HG03469 (cell line): ENCODE results near the gene NCR2.

ENCODE experiments used
- ATAC-seq: cut with Tn5 transposase; IDR thresholded peaks from one replicate; pipeline ENCODE4 v1.9.1; 2021; ENCODE audit warnings: mild to moderate bottlenecking, moderate library complexity, moderate number of reproducible peaks; ENCODE audit not compliant: unreplicated experiment

NCR2 gene

GRCh38 chr6:41356825-41357224, 21.4 kb downstream of the NCR2 start:
- no peak for ATAC-seq

GRCh38 chr6:41358503-41358902, 23.1 kb downstream of the NCR2 start:
- ATAC-seq, result no peak

- ATAC-seq, result no peak
Observed at GRCh38 chr6:41359617-41360313, 24.4 kb downstream of the NCR2 start.

GRCh38 chr6:41360314-41360685, 24.9 kb downstream of the NCR2 start:
- ATAC-seq, result no peak

DNA sequence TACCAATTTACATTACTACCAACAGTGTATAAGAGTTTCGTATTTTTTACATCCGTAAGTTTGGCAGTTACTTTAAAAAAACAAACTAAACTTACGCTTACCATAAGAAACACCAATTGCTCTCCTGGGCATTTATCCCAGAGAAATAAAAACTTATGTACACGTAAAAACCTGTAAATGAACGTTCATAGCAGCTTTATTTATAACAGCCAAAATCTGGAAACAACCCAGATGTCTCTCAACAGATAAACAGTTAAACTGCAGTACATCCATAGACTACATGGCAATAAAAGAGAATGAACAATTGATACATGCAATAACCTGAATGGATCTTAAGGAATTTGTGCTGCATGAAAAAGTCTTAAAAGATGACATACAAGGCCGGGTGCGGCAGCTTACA, 30.7 kb downstream of the NCR2 start:
- ATAC-seq, result no peak

GRCh38 chr6:41367061-41367460, 31.7 kb downstream of the NCR2 start:
- ATAC-seq, result no peak

GRCh38 chr6:41367700-41368099, 32.3 kb downstream of the NCR2 start:
- ATAC-seq, result no peak

DNA sequence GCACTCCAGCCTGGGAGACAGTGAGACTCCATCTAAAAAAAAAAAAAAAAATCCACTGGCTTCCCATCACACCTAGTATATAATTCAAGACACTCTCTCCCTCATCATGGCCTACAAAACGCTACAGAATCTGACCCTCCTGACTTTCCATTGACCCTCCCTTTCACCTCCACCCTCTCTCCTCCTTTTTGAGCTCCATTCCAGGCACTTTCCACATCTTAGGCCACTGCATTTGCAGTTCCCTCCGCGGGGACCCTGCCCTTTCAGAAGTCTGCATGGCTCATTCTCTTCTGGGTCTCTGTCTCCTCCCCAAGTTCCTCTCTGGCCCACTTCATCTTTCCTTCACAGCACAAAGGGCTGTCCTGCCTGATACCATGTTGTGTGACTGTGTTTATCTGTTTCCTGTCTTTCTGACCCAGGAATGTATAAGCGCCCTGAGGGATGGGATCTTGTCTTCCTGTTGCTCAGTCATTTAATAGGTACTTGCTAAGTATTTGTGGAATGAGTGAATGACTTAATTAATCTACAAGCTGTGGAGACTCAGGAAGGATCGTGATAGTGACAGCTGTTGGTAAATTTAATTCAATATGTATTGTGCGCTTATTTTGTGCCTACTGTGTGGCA, 35.2 kb downstream of the NCR2 start:
- no peak for ATAC-seq

GRCh38 chr6:41371461-41371991, 36.1 kb downstream of the NCR2 start:
- ATAC-seq, result no peak

DNA sequence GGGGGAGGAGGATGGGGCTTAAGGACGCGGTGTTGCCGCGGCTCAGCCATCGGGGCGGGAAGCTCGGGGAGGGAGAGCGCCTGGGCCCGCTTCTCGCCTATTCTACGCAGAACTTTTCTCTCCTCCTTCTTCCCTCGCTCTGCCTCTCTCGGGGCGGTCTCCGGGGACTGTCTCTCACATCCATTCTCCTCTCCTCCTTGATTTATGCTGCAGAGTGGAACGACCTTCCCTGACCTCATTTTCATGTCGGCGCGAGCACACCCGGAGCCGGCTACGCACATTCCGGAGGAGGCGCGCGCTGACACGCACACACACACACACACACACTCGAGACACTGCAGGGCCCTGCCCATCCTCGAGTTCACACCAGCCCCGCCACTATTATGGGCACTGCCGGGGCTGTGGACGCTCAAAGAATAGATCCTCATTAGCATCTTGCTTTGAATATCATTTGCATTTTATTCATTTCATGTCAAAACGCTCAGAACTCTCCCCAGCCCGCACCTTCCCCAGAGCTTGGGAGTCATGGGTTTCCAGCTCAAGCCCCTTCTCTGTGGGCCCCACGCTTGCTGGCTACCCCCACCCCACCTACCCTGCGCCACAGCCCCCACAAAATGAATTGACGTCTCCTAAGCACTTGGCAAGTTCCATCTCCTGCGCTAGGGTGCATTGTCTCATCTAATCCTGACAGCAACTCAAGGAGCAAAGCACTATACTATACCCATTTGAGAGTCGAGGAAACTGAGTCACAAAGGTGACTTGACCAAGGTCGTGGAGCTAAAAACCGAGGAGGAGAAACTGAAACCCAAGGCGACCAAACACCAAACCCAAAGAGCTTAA, 36.8 kb downstream of the NCR2 start:
- no peak for ATAC-seq

DNA sequence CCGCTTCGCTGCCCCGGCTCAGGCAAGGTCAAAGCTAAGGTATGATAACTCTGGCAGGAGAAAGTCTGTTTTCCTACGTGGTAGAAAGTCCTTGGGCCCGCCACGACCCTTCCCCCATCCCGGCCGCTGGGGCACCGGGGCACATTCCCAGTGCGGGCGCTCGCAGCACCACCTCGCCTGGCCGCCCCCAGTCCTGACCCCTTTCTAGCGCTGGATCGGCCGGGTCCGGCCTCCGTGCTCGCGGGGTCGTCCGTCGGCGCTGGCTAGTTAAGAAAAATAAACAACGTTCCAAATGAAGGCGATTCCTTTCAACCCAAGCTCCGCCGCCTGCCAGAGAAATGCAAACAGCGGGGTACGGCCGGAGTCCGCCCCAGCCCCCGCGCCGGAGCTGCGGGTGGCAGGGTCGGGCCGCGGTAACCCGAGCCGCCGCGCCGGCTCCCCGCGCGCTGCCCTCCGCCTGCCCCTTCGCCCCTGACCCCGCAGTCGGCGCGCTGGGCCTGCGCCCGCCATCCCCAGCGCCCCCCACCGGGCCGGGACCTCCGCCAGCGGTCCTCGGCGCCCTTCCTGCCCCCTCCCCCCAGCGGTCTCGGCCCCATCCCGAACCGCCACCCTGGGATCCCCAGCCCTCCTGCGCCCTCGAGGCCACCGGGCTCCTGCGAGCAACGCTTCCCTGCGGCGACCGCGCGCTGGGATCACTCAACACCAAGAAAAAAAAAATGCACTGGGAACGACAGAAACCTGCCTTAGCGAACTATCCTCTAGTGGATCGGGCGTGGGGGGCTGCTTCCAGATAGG, 37.6 kb downstream of the NCR2 start:
- no peak for ATAC-seq

GRCh38 chr6:41373627-41373918, 38.2 kb downstream of the NCR2 start:
- ATAC-seq, result no peak

- no peak for ATAC-seq
Observed at GRCh38 chr6:41373919-41374617, 38.7 kb downstream of the NCR2 start.

DNA sequence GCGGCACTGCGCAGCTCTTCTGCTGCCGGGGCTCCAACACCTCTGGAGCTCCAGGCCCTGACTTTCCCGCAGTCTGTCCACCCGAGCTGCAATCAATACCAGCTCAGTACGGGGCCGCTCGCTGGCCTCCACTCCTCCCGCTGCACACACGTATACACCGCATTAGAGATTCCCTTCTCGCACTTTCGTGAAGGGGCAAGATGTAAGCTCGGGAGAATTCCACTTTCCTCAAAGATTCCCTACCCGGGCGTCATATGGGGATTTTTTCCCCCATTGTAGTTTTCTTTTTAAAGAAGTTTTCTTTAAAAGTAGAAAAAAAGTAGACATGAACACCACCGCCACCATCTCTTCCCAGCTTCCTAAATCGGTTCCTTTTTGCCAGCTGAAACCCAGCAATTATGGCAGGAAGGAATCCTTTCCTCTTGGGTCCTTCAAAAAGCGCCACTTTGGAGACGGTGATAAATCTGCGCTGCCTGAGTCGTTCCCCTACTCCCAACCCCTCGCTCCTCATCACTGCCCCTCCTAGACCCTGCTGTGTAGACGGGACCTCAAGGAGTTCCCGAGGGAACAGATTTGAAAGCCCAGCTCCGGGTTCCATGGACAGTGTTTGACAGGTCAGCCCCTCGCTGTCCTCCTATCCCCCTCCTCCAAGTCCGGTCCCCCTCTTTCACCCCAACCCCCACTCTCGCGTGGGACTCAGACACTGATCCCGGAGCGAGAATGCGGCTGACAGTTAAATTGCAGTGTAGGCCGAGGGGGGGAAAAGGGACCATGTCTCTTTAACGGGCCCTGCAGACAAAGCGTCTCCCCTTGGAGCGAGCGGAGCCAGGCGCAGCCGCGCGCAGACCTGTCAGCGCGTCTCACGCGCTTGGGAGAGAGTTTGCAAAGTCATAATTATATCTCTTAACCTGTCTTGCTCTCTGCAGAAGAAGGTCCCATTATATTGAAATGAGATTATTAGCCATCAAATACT, 39.5 kb downstream of the NCR2 start:
- no peak for ATAC-seq

DNA sequence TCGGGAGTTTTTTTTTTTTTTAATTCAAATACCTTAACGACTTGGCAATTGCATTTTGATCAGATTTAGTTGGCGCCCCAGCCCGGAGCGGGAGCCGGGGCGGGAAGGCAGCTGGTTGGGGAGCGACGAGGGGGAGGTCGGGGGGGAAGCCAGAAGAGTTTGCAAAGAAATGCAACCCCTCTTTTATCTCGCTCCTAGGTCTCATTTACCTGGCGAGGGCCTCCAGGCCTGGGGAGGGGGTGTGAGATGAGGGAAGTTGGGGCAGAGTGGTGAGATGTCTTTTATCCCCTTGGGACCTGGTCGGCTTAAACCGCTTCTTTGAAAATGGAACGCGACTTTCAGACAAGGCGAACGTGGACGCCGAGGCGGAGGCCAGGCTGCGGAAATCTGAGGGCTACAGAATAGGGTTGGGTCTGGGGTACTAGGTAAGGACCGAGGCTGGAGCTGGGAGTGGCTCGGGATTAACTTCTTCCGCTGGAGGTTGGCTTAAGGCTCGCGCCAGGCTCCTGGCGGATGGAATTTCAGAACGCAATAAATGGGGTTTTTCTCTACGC, 40.3 kb downstream of the NCR2 start:
- ATAC-seq, result no peak

DNA sequence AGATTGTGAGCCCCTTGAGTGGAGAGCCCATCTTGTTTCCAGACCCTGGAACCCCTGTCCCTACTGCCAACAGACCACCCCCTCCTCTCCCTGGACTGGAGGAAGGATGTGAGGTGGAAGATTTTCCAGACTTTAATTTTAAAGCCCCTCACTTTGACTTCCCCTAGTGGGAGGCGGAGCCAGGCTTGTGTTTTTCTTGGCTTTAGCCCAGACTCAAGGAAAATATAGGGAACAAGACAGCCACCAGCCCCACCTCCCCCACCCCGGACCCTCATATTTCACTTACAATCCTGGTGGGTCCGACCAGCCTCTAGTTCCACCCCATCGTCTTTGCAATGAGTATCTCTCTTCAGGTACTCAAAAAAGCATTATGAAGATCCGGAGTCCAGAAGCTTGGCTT, 40.8 kb downstream of the NCR2 start:
- no peak for ATAC-seq

- ATAC-seq, result no peak
Observed at GRCh38 chr6:41377071-41377470, 41.7 kb downstream of the NCR2 start.

DNA sequence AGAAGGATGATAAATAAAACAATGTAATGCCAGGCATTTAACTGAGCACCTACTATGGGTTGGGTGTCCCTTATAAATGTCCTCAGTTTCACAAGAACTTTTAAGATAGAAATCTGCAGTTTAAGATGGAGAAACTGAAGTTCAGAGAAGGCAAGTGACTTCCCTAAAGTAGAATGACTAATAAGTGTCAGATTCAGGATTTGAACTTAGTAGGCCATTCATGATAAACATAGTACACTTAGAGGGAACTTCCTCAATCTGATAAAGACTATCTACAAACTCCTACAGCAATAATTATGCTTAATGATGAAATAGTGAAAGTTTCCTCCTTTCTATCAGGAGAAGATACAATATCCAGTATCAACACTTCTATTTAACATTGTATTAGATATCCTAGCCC, 43.9 kb downstream of the NCR2 start:
- no peak for ATAC-seq

DNA sequence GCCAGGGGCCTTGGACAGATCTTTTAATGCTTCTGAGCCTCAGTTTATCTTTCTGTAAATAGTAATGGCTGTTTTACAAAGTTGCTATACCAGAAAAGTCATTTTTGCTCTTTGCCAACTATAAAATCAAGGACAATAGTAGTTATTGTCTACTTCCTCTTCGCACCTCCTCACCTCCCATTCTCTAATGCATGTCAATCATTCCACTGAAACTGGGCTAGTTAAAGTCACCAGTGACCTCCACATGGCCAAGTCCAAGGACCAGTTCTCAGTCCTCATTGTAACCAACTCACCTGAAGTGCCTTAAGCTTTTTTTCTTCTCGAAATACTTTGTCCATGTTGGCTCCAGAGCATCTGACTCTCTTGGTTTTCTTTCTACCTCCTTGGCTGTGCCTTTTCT, 51.2 kb downstream of the NCR2 start:
- ATAC-seq, result no peak
